RKO (cell line): ENCODE results near the gene SPTLC3.
A peak's percentile ranks its signal among the peaks of the same experiment; 100 is the strongest.
"Not testable (repeated sequence)": the region's sequence is repeated elsewhere in the genome, so short reads cannot be mapped to it uniquely, and the experiment has no call there.

Experiments used
- DNase-seq: peaks from one replicate; pipeline ENCODE4 v3.0.0-alpha.2; 2016; ENCODE audit warnings: low spot score

The SPTLC3 gene

GRCh38 chr20:13008761-13009681 lies at the start of gene SPTLC3:
Gene SPTLC3, plus strand, starts transcription at chr20:13008972. Its CDS starts 296 bp downstream, at chr20:13009268.
- DNase-seq: no peak

DNA sequence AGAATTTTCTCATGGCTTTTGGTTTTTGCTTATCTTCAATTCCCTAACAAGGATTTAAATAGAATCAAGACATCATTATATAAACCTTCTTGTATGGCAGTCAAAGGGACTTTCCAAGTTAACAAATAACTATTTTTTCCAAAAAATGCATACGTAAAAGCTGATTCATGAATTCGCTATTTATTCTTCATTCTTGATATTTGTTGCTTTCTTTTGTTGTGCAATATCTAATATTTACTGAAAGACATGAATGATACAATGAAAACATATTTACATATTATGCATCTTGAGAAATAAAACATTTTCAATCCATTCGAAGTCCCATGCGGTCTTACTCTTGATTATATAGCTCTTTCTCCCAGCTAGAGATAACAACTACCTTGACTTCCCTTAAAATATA lies 47.0 kb upstream of the SPTLC3 start:
- DNase-seq: no peak

DNA sequence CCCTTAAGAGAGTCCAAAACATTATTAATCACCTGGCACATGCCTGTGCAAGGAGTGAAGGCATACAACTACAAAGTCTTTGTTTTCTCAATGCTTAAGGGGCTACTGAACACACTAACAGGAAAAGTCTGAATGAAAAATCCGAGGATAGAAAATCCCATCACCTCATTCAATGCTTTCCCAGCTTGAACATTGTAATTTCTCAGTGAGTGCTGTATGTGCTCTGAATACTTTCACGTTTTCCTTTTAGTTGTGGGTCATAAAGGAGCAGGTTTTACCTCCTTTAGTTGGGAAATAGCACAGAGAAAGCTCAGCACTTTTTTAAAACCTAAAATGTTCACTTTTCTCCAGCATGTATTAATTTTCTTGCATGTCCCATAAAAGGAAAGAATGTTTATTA lies 45.9 kb upstream of the SPTLC3 start:
- DNase-seq: no peak

GRCh38 chr20:12963416-12963815 lies 45.4 kb upstream of the SPTLC3 start:
- no peak for DNase-seq

DNA sequence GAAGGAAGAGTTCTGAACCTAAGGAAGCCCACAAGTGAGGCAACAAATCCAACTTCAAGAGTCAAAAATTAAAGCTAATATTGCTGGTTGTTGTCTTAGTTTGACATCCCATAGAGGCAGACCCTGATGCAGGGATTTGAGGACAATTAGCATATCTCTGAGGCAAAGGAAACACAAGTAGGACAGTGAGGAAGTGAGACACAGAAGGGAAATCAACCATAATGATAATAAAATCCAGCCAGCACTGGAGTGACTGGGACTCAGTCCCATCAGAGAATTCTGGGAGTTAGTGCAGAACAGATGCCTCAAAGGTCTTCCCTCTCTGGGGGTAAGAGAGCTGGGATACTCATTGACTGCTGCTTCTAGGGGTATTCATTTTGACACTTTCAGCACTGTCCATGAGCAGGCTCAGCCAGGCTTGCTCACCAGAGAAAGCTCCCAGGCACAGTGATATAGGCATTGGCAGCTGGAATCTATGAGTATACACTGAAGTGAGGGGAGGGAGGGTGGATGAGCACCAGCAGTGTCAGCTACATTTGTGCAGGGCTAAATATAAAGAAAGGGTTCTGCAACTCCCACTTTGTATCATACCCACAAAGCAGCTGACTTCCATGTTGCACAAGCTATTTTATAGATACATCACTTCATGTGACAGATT lies 43.4 kb upstream of the SPTLC3 start:
- peak; percentile 12 for DNase-seq

- no peak for DNase-seq
These were observed 42.9 kb upstream of the SPTLC3 start for GRCh38 chr20:12965870-12966251.

DNA sequence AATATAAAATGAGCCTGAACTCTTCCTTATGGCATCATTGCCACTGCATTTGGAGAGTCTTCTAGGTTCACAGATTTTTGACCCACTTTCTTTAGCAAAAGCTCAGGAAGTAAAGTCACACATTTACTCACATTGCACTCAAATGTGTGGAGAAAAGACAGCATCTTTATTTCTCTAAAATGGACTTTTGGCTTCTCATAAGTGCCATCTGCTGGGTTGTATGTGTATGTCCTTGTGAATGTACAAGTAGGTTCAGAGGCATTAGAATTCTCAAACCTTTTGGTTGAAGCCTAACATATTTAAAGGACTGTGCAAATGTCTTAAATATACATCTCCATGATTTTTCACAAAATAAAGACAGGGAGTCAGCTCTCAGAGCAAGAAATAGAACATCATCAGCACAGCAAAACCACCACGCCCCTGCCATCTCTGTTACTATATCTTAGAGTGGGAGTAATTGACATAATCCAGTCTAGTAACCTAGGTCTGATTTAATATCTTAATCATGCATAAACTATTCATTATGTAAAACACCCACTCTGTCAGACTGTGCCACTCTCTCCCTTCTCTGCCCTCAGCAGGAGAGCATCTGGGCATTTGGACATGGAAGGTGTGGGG lies 42.2 kb upstream of the SPTLC3 start:
- DNase-seq: peak; percentile 52

DNA sequence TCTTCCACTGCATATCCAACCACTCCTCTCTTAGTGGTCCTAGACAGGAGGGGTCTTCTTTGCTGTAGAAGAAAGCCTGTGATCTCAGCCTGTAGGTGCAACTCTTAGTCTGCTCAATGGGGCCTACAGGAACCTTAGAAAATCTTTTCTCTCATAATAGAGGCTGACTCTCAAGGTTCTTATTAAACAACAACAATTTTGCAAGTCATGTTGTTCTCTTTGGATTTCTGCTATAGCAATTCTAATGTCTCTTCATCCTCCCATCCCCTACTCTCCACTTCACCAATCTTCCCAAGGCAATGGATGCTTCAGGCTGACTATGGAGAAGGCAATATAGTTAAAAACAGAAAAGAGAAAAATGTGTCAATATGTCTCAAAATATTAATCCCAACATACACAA lies 40.8 kb upstream of the SPTLC3 start:
- DNase-seq: no peak

GRCh38 chr20:12968472-12968871 lies 40.3 kb upstream of the SPTLC3 start:
- DNase-seq: no peak

- no peak for DNase-seq
These were observed 39.6 kb upstream of the SPTLC3 start for GRCh38 chr20:12969071-12969669.

DNA sequence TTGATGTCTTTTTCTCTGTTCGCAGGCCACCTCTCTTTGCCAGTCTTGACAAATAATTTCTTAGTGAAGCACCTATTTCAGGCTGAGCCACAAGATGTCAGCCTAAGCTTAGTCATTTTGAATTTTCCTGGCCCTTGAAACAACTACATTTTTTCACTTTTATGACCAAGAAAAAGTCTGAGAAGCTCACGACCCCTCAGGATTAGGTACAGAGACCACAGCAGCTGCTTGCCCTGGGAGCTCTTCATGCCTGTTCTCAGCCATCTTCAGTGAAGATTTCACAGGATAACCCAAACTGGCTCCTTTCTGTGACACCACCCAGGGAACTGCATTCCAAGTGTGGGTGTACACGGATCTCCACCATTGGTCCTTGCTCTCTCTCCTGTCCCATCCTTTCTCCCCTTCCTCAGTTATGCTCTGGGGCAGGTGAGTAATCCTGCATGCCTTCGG lies 38.4 kb upstream of the SPTLC3 start:
- peak; percentile 50 for DNase-seq

DNA sequence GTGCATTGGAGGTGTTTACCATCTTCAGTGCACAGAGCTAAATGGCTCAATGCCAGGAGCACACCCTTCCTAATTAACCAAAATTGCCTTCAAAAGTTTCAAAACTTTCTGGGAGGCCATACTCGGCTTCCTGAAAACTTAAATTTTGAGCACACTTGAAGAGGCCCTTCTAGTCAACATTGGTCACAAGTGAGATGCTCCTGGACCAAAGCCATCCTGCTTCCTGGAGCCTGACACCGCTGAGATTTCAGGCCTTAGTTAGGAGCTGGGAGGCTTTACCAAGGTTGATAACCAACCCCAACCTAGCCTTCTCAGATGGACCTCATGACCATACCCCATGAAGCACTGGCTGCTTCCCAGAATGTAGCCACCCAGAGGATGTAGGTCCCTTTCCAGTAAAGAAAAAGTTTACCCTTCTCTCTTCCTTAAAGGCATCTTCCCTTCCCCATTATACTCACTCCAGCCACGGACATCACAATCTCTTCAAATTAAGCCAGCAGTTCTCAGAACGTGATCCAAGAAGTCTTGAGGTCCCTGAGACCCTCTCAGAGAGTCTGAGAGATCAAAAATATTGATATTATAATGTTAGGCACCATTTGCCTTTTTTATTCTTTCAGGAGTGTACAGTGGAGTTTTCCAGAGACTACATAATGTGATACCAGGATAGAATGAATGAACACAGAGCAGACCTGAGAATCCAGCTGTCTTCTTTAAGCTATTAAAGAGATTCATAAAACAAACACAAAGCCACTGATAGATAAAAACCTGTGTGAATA lies 32.8 kb upstream of the SPTLC3 start:
- DNase-seq: no peak

DNA sequence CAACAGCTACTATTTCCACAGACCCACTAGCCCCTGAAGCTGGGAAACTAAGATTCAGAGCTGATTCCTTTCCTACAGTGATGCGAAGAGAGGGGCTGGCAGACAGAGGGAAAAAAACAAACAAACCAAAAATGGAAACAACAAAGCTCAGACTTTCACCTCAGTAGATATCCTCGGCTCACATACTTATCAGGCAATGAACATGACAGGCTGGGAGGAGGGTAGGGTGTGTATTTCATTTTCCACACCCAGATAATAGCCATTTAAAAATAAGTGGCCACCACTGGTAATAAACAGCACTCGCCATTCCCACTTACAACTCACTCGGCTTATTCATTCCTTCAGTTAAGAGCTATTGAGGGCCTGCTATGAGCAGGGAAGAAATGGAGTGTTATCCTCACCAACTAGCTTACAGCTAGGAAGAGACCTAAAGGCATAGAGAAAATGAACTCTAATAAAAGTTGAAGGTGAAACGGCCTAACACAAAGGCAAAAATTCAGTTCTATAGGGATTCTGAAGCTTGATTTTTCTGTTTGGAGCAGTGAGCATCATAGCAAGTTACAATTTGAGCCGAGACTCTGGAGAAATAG lies 32.0 kb upstream of the SPTLC3 start:
- no peak for DNase-seq

GRCh38 chr20:12977328-12978125 lies 31.2 kb upstream of the SPTLC3 start:
- no peak for DNase-seq

GRCh38 chr20:12978126-12978394 lies 30.7 kb upstream of the SPTLC3 start:
- no peak for DNase-seq

DNA sequence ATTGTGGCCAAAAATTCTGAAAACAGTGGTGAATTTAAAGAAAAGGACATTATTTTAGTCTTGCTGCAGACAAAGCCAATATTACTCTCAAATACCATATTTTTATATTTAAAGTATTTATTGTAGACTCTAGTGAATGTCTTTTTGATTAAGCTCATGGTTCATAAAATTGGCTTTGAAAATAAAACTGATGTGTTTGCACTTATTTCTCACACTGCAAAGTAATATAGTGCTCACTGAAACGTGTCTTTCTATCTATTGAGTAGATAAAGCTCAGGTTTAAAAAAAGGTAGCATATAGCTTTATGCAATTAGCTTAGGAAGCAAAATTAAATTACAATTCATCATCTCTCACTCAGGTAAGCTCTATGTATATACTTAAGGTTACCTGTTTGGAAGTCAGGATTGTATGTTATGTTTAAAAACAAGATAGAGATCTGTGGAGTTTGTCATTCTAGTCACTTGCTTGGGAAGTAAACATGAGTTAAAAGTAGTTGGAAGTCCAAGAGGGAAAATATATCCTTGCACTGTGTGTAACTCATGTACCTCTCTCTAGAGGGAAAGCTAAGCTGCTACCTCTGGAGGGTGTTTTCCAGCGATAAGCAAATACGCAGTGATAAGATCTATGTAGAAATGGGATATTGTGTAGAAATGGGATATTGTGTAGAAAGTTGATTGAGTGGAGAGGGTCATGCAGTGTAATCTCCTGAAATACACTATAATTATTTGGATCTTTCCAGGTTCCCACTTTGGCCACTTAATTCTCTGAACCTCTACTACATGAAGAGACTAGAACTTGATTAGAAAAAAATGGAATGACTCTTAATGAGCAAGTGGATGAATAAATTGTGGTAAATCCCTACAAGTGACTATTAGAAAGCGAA lies 29.9 kb upstream of the SPTLC3 start:
- DNase-seq: no peak

DNA sequence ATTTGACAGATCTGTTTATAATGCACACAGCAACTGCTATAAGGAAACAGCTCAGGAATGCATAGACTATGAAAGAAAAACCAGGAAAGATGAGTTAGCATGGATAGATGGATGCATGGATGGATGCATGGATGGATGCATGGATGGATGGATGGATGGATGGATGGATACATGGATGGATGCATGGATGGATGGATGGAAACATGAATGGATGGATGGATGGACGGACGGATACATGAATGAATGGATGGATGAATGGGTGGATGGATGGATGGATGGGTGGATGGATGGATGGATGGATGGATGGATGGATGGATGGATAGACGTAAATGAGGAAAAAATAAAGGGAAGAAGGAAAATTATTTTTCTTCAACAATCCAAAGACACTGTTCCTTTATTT lies 29.1 kb upstream of the SPTLC3 start:
- not testable (repeated sequence) for DNase-seq

GRCh38 chr20:12982098-12982497 lies 26.7 kb upstream of the SPTLC3 start:
- DNase-seq: no peak

- no peak for DNase-seq
These were observed 24.6 kb upstream of the SPTLC3 start for GRCh38 chr20:12984069-12984765.
